SW480 (cell line): Measurements from ENCODE around the gene C6orf132.

Source experiments
- DNase-seq: peaks from one replicate; pipeline ENCODE4 v3.0.0-alpha.2; 2016; ENCODE audit warnings: low spot score

Gene C6orf132

GRCh38 chr6:42075159-42075838, 67.1 kb downstream of the C6orf132 start:
- DNase-seq = peak; percentile 51

DNA sequence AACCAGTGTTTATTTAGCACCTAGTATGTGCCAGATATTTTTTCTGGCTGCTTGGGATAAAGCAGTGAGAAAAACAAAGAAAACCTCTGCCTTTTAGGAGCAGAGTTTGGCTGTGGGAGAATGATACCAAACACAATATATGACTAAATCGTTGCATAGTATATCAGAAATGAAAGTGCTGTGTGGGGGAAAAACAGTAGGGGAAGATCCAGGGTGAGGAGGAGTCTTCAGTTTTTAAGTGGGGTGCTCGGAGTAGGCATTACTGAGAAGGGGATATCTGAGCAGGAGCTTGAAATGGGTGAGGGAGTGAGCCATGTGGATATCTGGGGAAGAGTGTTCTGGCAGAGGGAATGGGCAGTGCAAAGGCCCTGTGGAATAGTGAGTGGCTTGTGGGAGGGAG, 69.1 kb downstream of the C6orf132 start:
- no peak for DNase-seq

DNA sequence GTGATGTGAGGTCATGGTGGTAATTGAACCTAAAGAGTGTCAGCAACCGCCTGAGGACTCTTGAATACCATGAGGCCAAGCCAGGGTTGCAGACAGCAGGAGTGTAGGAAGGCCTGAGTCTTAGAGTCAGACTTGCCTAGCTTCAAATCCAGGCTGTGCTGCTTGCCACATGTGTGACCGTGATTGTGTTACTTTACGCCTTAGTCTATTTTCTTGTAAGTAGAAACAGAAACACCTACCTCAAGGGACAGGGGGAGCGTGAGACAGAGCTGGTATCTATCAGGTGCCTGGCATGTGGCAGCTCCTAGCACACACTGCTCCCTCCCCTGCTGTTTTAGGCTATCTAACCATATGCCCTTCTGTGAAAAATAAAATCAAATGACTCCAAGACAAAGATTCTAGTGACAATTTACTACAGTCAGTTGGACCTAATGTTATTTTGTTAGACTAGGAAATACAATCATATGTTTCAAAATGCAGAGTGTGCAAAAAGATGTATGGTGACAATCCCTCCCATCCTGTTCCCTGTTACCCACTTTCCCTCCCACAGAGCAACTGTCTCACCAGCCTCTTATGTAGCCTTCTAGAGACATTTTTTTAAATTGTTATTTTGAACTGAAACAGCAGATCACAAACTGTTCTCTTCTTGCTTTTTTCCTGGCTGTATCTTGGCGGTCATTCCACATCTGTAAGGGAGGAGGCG, 70.4 kb downstream of the C6orf132 start:
- DNase-seq = no peak

DNA sequence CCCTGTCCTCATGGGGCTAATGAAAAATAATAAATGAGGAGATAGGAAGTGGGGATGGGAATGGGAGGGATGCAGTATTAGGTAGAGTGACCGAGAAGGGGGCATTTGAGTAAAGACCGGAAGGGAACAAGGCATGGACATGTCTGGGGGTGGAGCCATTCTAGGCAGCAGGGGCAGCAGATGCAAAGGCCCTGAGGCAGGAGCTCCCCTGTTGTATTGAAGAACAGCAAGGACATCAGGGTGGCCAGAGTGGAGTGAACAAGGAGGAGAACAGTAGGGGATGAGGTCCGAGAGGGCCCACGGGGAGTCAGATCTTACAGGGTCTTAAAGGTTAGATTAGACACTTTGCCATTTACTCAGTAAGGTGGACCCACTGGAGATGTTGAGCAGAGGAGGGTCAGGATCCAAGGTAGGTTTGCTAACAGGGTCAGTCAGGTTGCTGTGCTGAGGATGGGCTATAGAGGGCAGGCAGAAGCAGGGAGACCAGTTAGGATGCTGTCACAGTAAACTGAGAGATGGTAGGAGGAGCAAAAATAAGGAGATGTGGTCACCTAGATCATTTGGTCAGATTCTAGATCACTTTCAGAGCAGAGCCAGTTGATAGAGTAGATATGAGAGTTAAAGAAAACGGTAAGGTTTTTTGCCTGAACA, 73.4 kb downstream of the C6orf132 start:
- no peak for DNase-seq

DNA sequence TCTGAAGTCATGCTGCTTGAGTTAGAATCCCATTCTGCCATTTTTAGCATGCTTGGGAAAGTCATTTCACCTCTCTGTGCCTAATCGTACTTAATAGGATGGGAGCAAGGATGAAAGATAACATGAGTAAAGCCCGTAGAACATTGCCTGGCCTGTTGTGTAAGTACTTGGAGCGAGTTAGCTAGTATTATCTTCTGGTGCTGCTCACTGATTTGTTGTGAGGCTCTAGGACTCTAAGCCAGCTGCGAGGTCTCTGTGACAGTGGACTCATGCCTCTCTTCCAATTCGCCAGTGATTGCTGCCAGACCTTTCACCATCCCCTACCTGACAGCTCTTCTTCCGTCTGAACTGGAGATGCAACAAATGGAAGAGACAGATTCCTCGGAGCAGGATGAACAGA, 74.2 kb downstream of the C6orf132 start:
- DNase-seq = no peak

GRCh38 chr6:42066156-42066675, 76.2 kb downstream of the C6orf132 start:
- no peak for DNase-seq

DNA sequence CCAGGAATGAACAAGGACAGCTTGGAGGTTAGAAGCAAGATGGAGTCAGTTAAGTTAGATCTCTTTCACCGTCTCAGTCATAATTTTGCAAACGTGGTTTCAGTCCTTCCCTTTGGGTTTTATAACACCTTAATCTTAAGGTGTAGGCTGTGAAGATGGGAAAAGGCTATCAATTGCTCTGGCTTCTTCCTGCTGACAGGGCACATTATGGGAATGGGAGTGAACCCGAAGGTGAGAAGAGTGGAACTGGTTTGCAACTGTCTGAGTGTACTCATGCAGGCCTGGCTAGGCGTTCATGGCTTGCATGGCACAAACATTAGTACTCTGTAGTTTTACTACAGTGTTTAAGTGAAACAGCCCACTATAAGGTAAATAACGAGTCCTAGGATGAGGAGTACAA, 82.7 kb downstream of the C6orf132 start:
- DNase-seq = no peak

- DNase-seq = no peak
Measured at GRCh38 chr6:42053601-42054000, 88.8 kb downstream of the C6orf132 start.

DNA sequence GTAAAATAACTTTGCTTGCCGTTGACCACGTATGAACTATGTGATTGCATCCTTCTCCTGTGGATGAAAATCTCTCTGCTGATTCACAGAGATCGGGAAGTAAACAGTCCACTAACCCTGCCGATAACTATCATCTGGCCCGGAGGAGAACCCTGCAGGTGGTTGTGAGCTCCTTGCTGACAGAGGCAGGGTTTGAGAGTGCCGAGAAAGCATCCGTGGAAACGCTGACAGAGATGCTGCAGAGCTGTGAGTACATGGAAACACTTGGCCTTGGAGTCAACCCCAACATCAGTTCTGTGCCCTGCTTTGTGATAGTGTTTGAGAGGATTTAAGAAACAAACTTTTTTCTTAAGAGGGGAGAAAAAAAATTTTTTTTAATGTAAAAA, 91.2 kb downstream of the C6orf132 start:
- DNase-seq = no peak
